ENCODE results near the gene A2ML1.

Gene A2ML1

DNA sequence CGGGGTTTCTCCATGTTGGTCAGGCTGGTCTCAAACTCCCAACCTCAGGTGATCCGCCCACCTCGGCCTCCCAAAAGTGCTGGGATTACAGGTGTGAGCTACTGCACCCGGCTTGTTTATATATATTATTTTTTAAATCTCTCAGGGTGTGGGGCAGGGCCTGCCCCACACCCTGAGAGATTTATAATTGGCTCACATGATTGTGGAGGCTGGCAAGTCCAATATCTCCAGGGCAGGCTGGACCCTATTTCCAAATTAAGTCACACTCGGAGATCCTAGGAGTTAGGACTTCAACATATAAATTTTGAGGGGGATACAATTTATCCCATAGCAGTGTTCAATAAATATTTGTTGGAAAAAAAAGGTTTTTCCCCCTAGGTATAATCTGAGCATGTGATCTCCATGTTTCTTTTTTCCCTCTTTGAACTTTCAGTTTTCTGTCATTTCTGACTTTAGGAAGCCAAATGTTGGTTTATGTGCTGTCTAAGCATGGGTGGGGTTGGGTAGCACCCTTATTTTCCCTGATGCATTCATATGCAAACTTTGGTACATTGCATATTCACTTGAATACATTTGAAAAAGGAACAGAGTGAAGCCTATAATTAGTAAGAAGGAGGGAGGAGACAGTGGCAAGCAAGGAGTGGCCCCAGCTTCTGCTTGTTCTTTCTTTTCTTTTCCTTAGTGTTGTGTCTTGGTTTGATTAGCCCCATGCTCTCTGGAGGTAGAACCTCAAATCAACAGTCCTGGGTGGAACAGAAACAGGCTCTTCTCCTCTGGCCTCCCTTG is 8.7 kb upstream of the A2ML1 start:
- Histone ChIP-seq H3K9me2 (replicated peaks; ENCODE audit: control insufficient read depth, low read length) (no peaks in the 10 kb centered on the region), H3K4me3 (ENCODE audit: low read length) (no peak overlapping the region), H3K9me3 (ENCODE audit: control insufficient read depth, insufficient read depth, low read length) (no peaks in the 10 kb centered on the region), H3K27ac (ENCODE audit: low read depth, low read length) (no peak overlapping the region), H3K27me3 (ENCODE audit: control insufficient read depth, low read length) (no peaks in the 10 kb centered on the region), H3K4me1 (ENCODE audit: control insufficient read depth, low read length) (0 out of 2 replicates have a peak, but pooled peaks cover 5% of the 10 kb centered on the region), H3K4me2 (ENCODE audit: low read length) (no peak overlapping the region), H3K36me3 (ENCODE audit: control insufficient read depth, low read length) (no peaks in the 10 kb centered on the region), H4K20me1 (ENCODE audit: control insufficient read depth, insufficient read depth, low read depth, low read length) (no peaks in the 10 kb centered on the region), H3F3A (ENCODE audit: control insufficient read depth, insufficient read depth) (no peaks in the 10 kb centered on the region), H3K79me2 (ENCODE audit: control insufficient read depth, low read length) (no peaks in the 10 kb centered on the region)
- no peak for TF ChIP-seq EZH2phosphoT487 (IDR thresholded peaks at IDR 0.05; ENCODE audit: borderline replicate concordance, low read length)
- TF ChIP-seq, protein P1, sequence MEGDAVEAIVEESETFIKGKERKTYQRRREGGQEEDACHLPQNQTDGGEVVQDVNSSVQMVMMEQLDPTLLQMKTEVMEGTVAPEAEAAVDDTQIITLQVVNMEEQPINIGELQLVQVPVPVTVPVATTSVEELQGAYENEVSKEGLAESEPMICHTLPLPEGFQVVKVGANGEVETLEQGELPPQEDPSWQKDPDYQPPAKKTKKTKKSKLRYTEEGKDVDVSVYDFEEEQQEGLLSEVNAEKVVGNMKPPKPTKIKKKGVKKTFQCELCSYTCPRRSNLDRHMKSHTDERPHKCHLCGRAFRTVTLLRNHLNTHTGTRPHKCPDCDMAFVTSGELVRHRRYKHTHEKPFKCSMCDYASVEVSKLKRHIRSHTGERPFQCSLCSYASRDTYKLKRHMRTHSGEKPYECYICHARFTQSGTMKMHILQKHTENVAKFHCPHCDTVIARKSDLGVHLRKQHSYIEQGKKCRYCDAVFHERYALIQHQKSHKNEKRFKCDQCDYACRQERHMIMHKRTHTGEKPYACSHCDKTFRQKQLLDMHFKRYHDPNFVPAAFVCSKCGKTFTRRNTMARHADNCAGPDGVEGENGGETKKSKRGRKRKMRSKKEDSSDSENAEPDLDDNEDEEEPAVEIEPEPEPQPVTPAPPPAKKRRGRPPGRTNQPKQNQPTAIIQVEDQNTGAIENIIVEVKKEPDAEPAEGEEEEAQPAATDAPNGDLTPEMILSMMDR (IDR thresholded peaks at IDR 0.05; ENCODE audit: low read depth, low read length, poor library complexity, severe bottlenecking), result no peak

DNA sequence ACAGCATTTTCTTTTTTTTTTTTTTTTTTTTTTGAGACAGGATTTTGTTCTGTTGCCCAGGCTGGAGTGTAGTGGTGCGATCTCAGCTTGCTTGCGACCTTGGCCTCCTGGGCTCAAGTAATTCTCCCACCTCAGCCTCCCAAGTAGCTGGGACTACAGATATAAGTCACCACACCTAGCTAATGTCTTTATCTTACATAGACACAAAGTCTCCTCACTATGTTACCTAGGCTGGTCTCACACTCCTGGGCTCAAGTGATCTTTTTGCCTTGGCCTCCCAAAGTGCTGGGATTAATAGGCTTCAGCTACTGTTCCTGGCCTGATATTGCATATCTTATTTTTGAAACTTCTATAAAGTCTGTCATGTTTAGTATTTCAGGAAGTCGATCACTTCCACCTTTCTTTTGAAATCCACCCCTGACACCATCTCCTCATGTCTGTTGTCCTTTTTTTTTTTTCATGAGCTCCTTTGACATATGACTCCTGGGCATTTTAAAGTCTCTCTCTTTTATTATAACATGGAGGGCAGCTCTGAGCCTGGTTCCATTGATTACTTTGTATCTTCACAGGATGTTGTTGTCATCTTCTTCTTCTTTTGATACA is 5.9 kb upstream of the A2ML1 start:
- no peaks in the 10 kb centered on the region for H3K9me2 ChIP-seq (replicated peaks; ENCODE audit: control insufficient read depth, low read length)
- H3K4me2 ChIP-seq (ENCODE audit: low read length), result no peak overlapping the region
- H3K9me3 ChIP-seq (ENCODE audit: control insufficient read depth, insufficient read depth, low read length), result no peaks in the 10 kb centered on the region
- no peaks in the 10 kb centered on the region for H3K27me3 ChIP-seq (ENCODE audit: control insufficient read depth, low read length)
- 0 out of 2 replicates have a peak, but pooled peaks cover 5% of the 10 kb centered on the region for H3K4me1 ChIP-seq (ENCODE audit: control insufficient read depth, low read length)
- no peak overlapping the region for H3K4me3 ChIP-seq (ENCODE audit: low read length)
- no peaks in the 10 kb centered on the region for H3F3A ChIP-seq (ENCODE audit: control insufficient read depth, insufficient read depth)
- no peaks in the 10 kb centered on the region for H4K20me1 ChIP-seq (ENCODE audit: control insufficient read depth, insufficient read depth, low read depth, low read length)
- H3K27ac ChIP-seq (ENCODE audit: low read depth, low read length), result no peak overlapping the region
- no peaks in the 10 kb centered on the region for H3K36me3 ChIP-seq (ENCODE audit: control insufficient read depth, low read length)
- no peaks in the 10 kb centered on the region for H3K79me2 ChIP-seq (ENCODE audit: control insufficient read depth, low read length)
- no peak for TF ChIP-seq EZH2phosphoT487 (IDR thresholded peaks at IDR 0.05; ENCODE audit: borderline replicate concordance, low read length)
- TF ChIP-seq, protein P1 (IDR thresholded peaks at IDR 0.05; ENCODE audit: low read depth, low read length, poor library complexity, severe bottlenecking), result no peak

DNA sequence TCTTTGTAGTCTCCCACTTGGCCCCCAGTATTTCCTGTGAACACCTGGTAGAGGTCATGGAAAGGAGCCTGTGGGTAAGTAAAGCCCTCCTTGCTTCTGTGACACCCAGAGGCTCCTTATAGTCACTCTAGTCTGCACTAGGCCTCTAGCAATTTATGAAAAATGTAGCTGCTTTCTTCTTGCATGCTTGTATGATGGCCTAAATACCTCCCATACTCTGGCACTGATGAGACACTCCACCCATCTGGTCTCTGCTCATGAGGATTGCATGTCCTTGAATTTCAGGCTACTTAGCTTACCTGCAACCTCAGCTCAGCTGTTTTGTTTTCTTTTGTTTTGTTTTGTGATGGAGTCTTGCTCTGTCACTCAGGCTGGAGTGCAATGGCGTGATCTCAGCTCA is 4.6 kb upstream of the A2ML1 start:
- H3K79me2 ChIP-seq (ENCODE audit: control insufficient read depth, low read length), result no peaks in the 10 kb centered on the region
- H3K9me3 ChIP-seq (ENCODE audit: control insufficient read depth, insufficient read depth, low read length), result no peaks in the 10 kb centered on the region
- no peak overlapping the region for H3K4me2 ChIP-seq (ENCODE audit: low read length)
- H3K9me2 ChIP-seq (replicated peaks; ENCODE audit: control insufficient read depth, low read length), result no peaks in the 10 kb centered on the region
- H4K20me1 ChIP-seq (ENCODE audit: control insufficient read depth, insufficient read depth, low read depth, low read length), result no peaks in the 10 kb centered on the region
- no peak for TF ChIP-seq EZH2phosphoT487 (IDR thresholded peaks at IDR 0.05; ENCODE audit: borderline replicate concordance, low read length)
- TF ChIP-seq, protein P1 (IDR thresholded peaks at IDR 0.05; ENCODE audit: low read depth, low read length, poor library complexity, severe bottlenecking), result no peak
- H3F3A ChIP-seq (ENCODE audit: control insufficient read depth, insufficient read depth), result no peaks in the 10 kb centered on the region
- H3K4me1 ChIP-seq (ENCODE audit: control insufficient read depth, low read length), result 0 out of 2 replicates have a peak, but pooled peaks cover 5% of the 10 kb centered on the region
- H3K27me3 ChIP-seq (ENCODE audit: control insufficient read depth, low read length), result no peaks in the 10 kb centered on the region
- no peak overlapping the region for H3K4me3 ChIP-seq (ENCODE audit: low read length)
- H3K36me3 ChIP-seq (ENCODE audit: control insufficient read depth, low read length), result no peaks in the 10 kb centered on the region
- H3K27ac ChIP-seq (ENCODE audit: low read depth, low read length), result no peak overlapping the region
